Measurements from ENCODE around the gene ST13. TPM values are rescaled to one million over a fixed set of nuclear protein-coding genes. Genes with fewer than 3 reads are reported as not detected.
"Not testable (repeated sequence)": the region's sequence is repeated elsewhere in the genome, so short reads cannot be mapped to it uniquely, and the experiment has no call there.

Gene ST13
- 156 and 178 TPM in 2 replicates for total RNA-seq (2014; rRNA removed; shearing (Covaris generic))
- 69.9 and 74.5 TPM in 2 replicates for polyA plus RNA-seq (2014; cell fraction: nucleus; rRNA removed)

DNA sequence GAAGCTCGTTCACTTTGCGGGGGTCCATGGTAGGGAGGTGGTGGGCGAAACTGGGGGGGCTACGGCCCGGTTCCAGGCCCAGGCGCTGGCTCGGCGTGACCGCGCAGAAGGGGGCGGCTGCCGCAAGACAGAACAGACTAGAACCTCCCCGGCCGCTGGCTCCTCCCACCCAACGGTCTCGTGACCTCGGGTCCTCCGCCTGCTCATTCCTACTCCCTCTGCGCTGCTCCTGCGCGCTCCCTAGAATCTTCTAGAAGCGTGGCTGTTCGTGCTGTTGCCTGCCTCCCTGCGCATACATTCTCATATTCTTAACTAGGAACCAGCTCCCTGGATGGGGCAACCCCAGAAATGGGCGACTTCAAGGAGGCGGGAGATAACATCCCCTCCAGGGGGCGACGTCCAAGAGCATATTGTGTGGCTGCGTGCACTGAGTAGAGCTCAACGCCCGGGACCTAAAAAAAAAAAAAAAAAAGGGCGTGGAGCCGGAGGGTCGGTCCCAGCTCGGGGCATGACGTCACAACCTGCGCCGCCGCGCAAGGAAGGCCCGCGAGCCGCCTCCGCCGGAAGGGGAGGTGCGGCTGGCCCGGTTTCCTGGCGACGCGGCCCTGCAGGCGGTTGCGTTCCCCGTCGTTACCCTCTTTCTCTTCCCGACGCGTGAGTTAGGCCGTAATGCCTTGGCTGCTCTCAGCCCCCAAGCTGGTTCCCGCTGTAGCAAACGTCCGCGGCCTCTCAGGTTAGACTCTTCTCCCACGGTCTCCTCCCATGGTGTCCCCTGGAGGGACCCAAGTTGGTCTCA is at the start of gene ST13, which contains the start of gene XPNPEP3:
Gene ST13 (minus strand): TSS at position 127 of the 796 bp plus-strand sequence. CDS start 99 bp downstream, at position 28.
Gene XPNPEP3 (plus strand): TSS at position 636 of the 796 bp plus-strand sequence. CDS start 34 bp downstream, at position 670.
- peak; percentile 91 for DNase-seq (ENCODE audit: extremely low read depth, low read depth)

- no peak for DNase-seq (ENCODE audit: extremely low read depth, low read depth)
These were observed 47.7 kb upstream of the ST13 start for GRCh38 chr22:40904101-40904500.

DNA sequence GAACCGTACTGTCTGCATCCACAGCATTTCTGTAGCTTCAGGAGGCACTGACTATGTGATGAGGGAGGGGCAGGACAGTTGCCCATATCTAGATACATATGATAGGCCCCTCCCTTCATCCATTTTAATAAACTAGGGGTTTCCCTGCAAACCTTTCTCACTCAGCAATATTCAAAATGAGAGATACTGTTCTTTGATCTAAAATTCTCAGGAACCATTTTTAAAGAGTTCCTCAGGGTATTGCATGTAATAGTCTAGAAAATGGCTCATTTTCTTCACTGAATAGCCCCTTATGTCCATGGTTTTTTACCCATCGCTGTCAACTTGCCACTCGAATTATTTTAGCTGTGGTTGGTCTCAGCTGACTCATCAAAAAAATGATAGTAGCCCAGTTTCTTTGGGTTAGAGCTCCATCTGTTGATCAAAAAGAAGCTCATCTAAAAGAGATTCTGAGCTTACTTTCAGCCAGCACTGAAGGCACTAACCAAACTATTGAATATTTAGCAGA is 42.5 kb upstream of the ST13 start:
- DNase-seq (ENCODE audit: extremely low read depth, low read depth) = peak; percentile 36

DNA sequence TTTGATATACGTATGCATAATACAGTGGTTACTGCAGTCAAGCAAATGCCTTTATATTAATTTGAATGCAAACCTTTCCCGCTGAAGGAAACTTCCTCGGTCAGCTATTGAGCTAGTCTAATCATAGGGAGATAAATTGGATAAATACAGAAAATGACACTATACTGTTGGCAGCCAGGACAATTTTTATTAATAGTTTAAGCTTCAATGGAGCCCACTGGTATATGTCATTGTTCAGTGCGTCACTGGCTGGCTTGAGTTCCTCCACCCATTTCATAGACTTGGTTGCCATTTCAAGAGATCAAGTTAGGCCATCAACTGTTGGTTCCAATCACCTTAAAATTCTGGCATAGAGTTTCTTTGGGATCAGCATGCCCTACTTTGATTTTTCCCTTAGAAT is 38.0 kb upstream of the ST13 start:
- no peak for DNase-seq (ENCODE audit: extremely low read depth, low read depth)

DNA sequence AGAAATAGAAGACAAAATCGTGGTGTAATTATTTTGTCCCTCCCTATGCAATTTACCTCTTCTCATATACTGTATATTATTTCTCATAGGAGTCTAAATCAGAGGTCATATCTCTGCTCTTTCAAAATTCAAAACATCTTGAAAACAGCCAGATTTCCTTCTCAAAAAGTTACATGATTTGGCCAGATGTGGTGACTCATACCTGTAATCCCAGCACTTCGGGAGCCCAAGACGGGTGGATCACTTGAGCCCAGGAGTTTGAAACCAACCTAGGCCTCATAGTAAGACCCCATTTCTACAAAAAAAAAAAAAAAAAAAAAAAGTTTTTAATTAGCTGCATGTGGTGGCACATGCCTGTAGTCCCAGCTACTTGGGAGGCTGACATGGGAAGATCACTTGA is 34.4 kb upstream of the ST13 start:
- DNase-seq (ENCODE audit: extremely low read depth, low read depth) = no peak

GRCh38 chr22:40889116-40889515 is 32.7 kb upstream of the ST13 start:
- no peak for DNase-seq (ENCODE audit: extremely low read depth, low read depth)

DNA sequence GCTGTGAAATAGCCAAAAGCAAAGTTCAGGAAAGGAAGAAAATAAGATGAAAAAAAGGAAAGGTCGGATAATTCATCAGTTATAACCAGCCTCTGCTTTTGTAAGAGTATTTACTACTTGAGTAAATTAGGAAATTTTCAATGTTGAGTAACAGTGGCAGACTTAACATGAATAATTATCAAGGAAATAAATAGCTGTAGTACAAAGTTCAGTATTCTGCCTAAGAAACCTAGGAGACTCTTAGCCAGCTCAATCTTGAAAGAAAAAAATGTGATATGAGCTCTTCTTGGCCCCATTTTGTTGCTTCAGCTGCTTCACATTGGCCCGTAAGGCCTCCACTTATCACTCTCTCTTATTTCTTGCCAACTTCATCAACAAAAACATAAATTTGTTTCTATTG is 22.5 kb upstream of the ST13 start:
- DNase-seq (ENCODE audit: extremely low read depth, low read depth) = no peak

- DNase-seq (ENCODE audit: extremely low read depth, low read depth) = no peak
These were observed 21.0 kb upstream of the ST13 start for GRCh38 chr22:40877488-40877887.

DNA sequence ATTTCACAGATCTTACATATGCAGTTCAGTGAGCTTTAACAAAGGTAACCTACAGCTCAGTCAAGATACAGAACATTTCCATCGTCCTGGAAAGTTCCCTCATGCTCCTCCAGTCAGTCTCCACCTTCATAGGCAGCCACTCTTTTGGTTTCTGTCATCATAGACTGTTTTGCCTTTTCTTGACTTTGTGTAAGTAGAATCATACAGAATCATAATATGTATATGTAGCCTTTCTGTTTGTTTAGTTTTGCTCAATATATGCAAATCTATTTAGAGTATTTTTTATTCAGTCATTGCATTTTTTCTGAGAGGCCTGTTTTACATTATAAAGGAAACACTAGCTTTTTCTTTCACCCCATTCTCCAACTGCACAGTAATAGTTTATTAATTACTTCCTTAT is 20.5 kb upstream of the ST13 start:
- DNase-seq (ENCODE audit: extremely low read depth, low read depth) = no peak

- DNase-seq (ENCODE audit: extremely low read depth, low read depth) = no peak
These were observed 18.7 kb upstream of the ST13 start for GRCh38 chr22:40875111-40875510.

GRCh38 chr22:40874016-40874415 is 17.6 kb upstream of the ST13 start:
- DNase-seq (ENCODE audit: extremely low read depth, low read depth) = no peak

DNA sequence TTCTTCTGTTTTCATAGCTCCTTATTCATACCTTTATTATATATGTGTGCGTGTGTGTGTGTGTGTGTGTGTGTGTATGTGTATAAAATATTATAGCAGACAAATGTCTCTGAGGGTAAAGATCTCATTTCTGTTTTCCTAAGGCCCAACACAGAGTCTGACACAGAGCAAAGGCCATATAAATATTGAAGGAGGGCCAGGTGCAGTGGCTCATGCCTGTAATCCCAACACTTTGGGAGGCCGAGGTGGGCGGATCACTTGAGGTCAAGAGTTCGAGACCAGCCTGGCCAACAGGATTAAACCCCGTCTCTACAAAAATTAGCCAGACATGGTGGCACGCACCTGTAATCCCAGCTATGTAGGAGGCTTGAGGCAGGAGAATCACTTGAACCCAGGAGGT is 11.9 kb upstream of the ST13 start:
- DNase-seq (ENCODE audit: extremely low read depth, low read depth) = not testable (repeated sequence)

DNA sequence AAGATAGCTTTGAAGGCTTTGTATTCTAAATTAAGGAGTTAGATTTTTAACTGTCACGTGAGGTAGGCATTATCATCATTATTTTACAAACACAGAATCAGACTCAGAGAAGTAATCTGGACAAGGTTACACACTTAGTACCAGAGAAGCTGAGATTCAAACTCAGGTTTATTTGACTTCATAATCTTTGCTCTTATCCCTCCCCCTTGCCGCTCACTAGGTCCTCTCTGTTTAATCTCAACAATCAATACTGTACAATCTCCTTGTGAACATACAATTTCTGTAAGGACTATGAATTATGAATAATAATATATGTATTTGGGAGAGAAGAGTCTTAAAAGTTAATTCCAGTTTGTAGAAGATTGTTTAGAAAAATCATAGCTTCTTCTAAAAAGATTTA is 10.7 kb upstream of the ST13 start:
- no peak for DNase-seq (ENCODE audit: extremely low read depth, low read depth)

DNA sequence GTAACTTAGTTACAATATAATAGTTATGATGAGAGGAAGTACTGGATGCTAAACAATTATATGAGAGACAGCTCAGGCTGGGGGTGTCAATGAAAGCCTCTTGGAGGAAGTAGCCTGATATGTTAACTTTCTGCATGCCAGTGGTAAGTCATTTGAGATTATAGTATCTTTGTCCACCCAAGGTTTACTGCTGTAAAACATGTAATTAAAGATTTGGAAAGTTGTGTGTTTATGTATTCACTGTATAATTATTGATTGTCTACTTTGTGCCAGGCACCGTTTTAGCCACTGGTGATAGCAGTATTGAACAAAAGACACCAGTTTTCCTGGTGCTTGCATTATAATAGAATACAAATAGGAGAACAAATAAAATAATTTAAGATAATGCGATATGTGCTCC is 6.1 kb upstream of the ST13 start:
- no peak for DNase-seq (ENCODE audit: extremely low read depth, low read depth)

GRCh38 chr22:40862013-40862412 is 5.6 kb upstream of the ST13 start, which contains the start of gene DNAJB7:
DNAJB7 (minus strand) TSS chr22:40862113; CDS start chr22:40861994, 119 bp downstream.
- no peak for DNase-seq (ENCODE audit: extremely low read depth, low read depth)

- DNase-seq (ENCODE audit: extremely low read depth, low read depth) = no peak
These were observed 943 bp upstream of the ST13 start for GRCh38 chr22:40857309-40857855.

DNA sequence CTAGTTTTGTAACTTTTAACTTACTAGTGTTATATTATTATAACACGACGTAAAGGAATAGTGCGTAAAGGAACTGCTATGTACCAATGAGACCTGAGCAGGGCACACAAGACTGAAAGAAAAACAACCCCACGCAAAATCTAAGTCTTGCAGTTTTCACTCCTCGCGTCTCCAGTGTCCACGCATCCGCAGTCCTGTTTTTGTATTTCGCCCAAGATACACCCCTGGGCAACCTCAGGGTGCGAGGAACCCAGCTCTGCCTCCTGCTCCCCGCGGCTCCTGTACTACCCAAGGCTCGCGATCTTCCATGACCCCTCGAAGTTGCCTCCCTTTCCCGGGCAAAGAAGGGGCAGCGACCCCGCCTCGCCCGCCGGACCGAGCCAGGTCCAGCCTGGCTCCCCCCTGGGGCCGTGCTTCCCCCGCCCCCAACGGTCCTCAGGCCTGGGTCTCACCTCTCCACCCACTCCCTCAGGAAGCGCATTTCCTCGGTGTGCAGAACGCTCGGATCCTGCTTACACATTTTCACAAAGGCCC is 393 bp downstream of the ST13 start:
- DNase-seq (ENCODE audit: extremely low read depth, low read depth) = no peak

DNA sequence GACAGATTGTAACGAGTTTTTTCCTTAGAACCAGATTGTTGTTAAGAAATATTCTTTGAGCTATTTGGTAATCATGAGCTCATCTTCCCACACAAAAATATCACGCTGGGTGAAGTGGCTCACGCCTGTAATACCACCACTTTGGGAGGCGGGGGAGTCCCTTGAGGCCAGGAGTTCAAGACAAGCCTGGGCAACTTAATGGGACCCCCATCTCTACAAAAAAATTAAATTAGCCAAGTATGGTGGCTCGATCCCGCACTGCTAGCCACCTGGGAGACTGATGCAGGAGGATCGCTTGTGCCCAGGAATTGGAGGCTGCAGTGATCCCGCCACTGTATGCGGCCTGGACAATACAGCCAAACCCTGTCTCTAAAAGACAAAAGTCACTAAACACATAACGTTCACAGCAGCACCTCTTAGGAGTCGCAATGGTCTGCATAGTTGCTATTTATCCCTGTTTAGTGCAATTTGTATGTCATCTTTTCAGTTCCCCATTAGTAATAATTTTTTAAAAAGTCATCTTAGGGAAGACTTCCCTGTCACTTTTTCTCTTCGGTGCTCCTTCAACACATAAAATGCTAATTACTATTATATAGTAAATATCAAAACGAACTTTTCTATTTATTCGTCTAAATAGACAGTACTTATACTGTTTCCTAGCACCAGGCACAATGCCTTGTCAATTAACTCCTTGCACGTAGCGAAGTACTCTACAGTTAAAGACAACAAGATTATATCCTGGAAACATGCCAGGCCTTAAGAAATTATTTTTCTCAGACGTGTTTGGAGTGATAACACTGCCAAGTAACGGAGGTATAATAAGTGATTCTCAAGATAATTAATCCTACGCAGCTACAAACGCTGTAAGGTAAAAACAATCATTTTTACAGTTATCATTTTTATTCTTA is 1.1 kb downstream of the ST13 start:
- DNase-seq (ENCODE audit: extremely low read depth, low read depth) = no peak

GRCh38 chr22:40853961-40854360 is 2.5 kb downstream of the ST13 start:
- DNase-seq (ENCODE audit: extremely low read depth, low read depth) = no peak

GRCh38 chr22:40853333-40853732 is 3.1 kb downstream of the ST13 start:
- DNase-seq (ENCODE audit: extremely low read depth, low read depth) = no peak

DNA sequence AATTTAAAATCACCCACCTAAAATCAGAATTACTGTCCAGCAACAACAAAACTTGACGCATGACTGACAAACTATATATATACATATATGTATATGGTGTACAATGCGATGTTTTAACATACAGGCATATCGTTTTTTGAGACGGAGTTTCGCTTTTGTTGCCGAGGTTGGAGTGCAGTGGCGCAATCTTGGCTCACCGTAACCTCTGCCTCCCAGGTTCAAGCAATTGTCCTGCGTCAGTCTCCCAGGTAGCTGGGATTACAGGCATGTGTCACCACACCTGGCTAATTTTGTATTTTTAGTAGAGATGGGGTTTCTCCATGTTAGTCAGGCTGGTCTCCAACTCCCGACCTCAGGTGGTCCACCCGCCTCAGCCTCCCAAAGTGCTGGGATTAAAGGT is 10.6 kb downstream of the ST13 start:
- not testable (repeated sequence) for DNase-seq (ENCODE audit: extremely low read depth, low read depth)

Measured in NCI-H460 (cell line).